Heart left ventricle (tissue), 16 donors: ENCODE results near the gene RGS10. TPM values are rescaled to one million over a fixed set of nuclear protein-coding genes. Genes with fewer than 3 reads are reported as not detected.

Source experiments
- ATAC-seq, 4 donors: fragments of 200-7000 bp; cut with Tn5 transposase; one replicate each; pipeline ENCODE4 v1.9.1; 2020 to 2022; ENCODE audit warnings: moderate library complexity in 4 of 4, mild to moderate bottlenecking in 3 of 4, moderate number of reproducible peaks in 1 of 4
- DNase-seq, 5 donors: peaks; one replicate each; pipeline ENCODE4 v3.0.0-alpha.2; 2020
- H3K27ac ChIP-seq, 12 donors: fragments of 200-600 bp; sonication (generic) in 4 of 12; one replicate each; pipeline versions ENCODE4 v1.5.0 to v1.8.0; 2016 to 2022; ENCODE audit warnings: mild to moderate bottlenecking in 2 of 12
- H3K27me3 ChIP-seq, 9 donors: fragments of 200-600 bp; sonication (generic) in 2 of 9; one replicate each; pipeline versions ENCODE4 v1.5.1 to v1.8.0; 2016 to 2022; ENCODE audit warnings: mild to moderate bottlenecking in 3 of 9
- H3K36me3 ChIP-seq, 9 donors: fragments of 200-600 bp; sonication (generic) in 2 of 9; one replicate each; pipeline versions ENCODE4 v1.5.0 to v1.8.0; 2018 to 2022; ENCODE audit warnings: mild to moderate bottlenecking in 2 of 9
- H3K4me1 ChIP-seq, 12 donors: fragments of 200-600 bp; sonication (generic) in 4 of 12; one replicate each; pipeline versions ENCODE4 v1.5.0 to v1.8.0; 2016 to 2022; ENCODE audit warnings: mild to moderate bottlenecking in 3 of 12
- H3K4me3 ChIP-seq, 12 donors: fragments of 200-600 bp; sonication (generic) in 4 of 12; one replicate each; pipeline versions ENCODE4 v1.5.0 to v1.8.0; 2017 to 2022; ENCODE audit warnings: mild to moderate bottlenecking in 9 of 12, moderate library complexity in 4 of 12
- H3K9me3 ChIP-seq, 12 donors: fragments of 200-600 bp; sonication (generic) in 4 of 12; one replicate each; pipeline versions ENCODE4 v1.5.0 to v1.8.0; 2016 to 2022; ENCODE audit warnings: mild to moderate bottlenecking in 1 of 12
- CTCF ChIP-seq, 12 donors: fragments of 200-600 bp; sonication (generic) in 4 of 12; IDR thresholded peaks; one replicate each; pipeline versions ENCODE4 v1.5.0 to v1.8.0; 2018 to 2022; ENCODE audit warnings: antibody characterized with exemption in 12 of 12, mild to moderate bottlenecking in 5 of 12
- POLR2A ChIP-seq, 2 donors: fragments of 450-650 bp; IDR thresholded peaks; one replicate each; pipeline ENCODE4 v1.6.1; 2017; ENCODE audit warnings: antibody characterized with exemption in 2 of 2, mild to moderate bottlenecking in 2 of 2, moderate library complexity in 2 of 2
- WGBS, 4 donors: extraction: QIAGEN DNeasy Blood & Tissue Kit in 2 of 4; methylation state at CpG; one replicate each; pipeline versions ENCODE4 v1.1.5 to v1.1.7; 2013 to 2018; 5-methylcytosine and 5-hydroxymethylcytosine counted together
- intact Hi-C, 10 donors: fragments of 100-400 bp; cut with DNase I; formaldehyde crosslinking; loops; one replicate each; pipeline versions ENCODE4 v1.11.1 to v1.14.2; 2022
- polyA plus RNA-seq, 2 donors: library from polyadenylated mRNA; stranded (reverse); fragments of 200-250 nt; gene quantifications; one replicate each; pipeline ENCODE4 v1.2.3, GENCODE V29; 2013
- total RNA-seq, 9 donors: library from RNA; depleted of rRNA in 2 of 9; stranded (reverse); fragments of >200 nt in 2 of 9; fragmentation: NEBNext Ultra II Directional in 3 of 9; extraction: Animal tissue kit (Norgen Biotek cat#: 25700) in 3 of 9; gene quantifications; one replicate each; pipeline versions ENCODE4 v1.1.0 to v1.2.4, GENCODE V29; 2016 to 2023
- donor health status: ischemic (EF 13 %, LVEDD 7.1; RV severe dilation, severe dysfunction).
- donor health status: healthy with polysubstance abuse.
- donor health status: DM: no; HTN: yes; CAD: no.
- donor health status: DM: no; HTN: no; CAD: no.
- donor health status: ischemic (EF 25% LVEDD 6.9; RV normal size, moderate dysfunction).
- donor health status: ischemic (EF 25% LVEDD 5.7; RV mildly dilated, moderate dysfunction).
- donor health status: healthy.
- donor health status: DM: yes; HTN: yes; CAD: no.
- donor health status: ischemic (EF 35%, LVEDD 5.7; RV mildly dilated, moderate dysfunction).
- donor health status: nonischemic (EF 11% LVEDD 7.7; RV severe dilation, severe dysfunction).
- donor health status: DM: yes; HTN: yes; CAD: no.
- donor health status: PGD.
- donor health status: ischemic (EF 29% LVEDD 5.4; RV normal size, mild dysfunction).
- donor health status: nonischemic (EF 23%, LVEDD 6.1; RV moderate dilation, normal function).

The RGS10 gene
- total and polyA plus RNA-seq, 11 donors: 1.6 to 25.2 (median 4.7) TPM

GRCh38 chr10:119493155-119493554 lies 49.4 kb downstream of the RGS10 start:
- 62 to 73% (median 65%) methylated on average over 10 to 11 of the region's 11 CpGs for WGBS, 4 donors
- H3K4me1 ChIP-seq: peaks cover 0 to 23% (median 8%) of the 10 kb centered on the region in 12 donors
- TF ChIP-seq POLR2A (IDR thresholded peaks at IDR 0.05): no peak
- no peak for TF ChIP-seq CTCF (IDR thresholded peaks at IDR 0.05)
- intact Hi-C loops: loop anchor here in 2 of 10 donors (5.0 kb wide), 2 partner anchors 291 to 301 kb away; no protein-coding TSS in a partner anchor
- H3K9me3 ChIP-seq: no peaks in the 10 kb centered on the region
- peak overlapping the region in 1 of 12 donors; percentile 43 for H3K27ac ChIP-seq
- ATAC-seq (no peak), DNase-seq (no peak)
- H3K4me3 ChIP-seq: no peak overlapping the region
- H3K27me3 ChIP-seq: no peaks in the 10 kb centered on the region
- no peaks in the 10 kb centered on the region for H3K36me3 ChIP-seq

GRCh38 chr10:119491966-119492757 lies 50.4 kb downstream of the RGS10 start:
- 70 to 79% (median 78%) methylated on average over 6 of the region's 6 CpGs for WGBS, 4 donors
- no peaks in the 10 kb centered on the region for H3K36me3 ChIP-seq
- H3K4me3 ChIP-seq: no peak overlapping the region
- intact Hi-C loops: loop anchor here in 2 of 10 donors (5.0 kb wide), 2 partner anchors 290 to 300 kb away; no protein-coding TSS in a partner anchor
- H3K27ac ChIP-seq: peak overlapping the region in 1 of 12 donors; percentile 1
- no peaks in the 10 kb centered on the region for H3K9me3 ChIP-seq
- no peaks in the 10 kb centered on the region for H3K27me3 ChIP-seq
- peaks cover 0 to 23% (median 8%) of the 10 kb centered on the region in 12 donors for H3K4me1 ChIP-seq
- no peak for TF ChIP-seq CTCF (IDR thresholded peaks at IDR 0.05)
- no peak for TF ChIP-seq POLR2A (IDR thresholded peaks at IDR 0.05)
- DNase-seq (no peak), ATAC-seq (no peak)

- Histone ChIP-seq H3K4me3 (peak overlapping the region in 6 of 12 donors; percentile 27 to 44 (median 36)), H3K27me3 (no peaks in the 10 kb centered on the region), H3K36me3 (no peaks in the 10 kb centered on the region), H3K4me1 (peaks cover 0 to 21% (median 8%) of the 10 kb centered on the region in 12 donors), H3K27ac (peak overlapping the region in 2 of 12 donors; percentile 10 to 52), H3K9me3 (no peaks in the 10 kb centered on the region)
- DNase-seq (no peak), ATAC-seq (no peak)
- 56 to 72% (median 60%) methylated on average over 5 of the region's 5 CpGs for WGBS, 4 donors
- intact Hi-C loops: loop anchor here in 6 of 10 donors (1.0 to 5.0 kb wide), 5 partner anchors 45 to 298 kb away; no protein-coding TSS in a partner anchor
- TF ChIP-seq CTCF (IDR thresholded peaks at IDR 0.05) (peak in 3 of 12 donors; percentile 1 to 24 (median 3)), POLR2A (IDR thresholded peaks at IDR 0.05) (no peak)
Measured at GRCh38 chr10:119489991-119490326, 52.6 kb downstream of the RGS10 start.

- WGBS, 4 donors: 85 to 89% (median 86%) methylated on average over 7 of the region's 7 CpGs
- ATAC-seq: no peak
- Histone ChIP-seq H3K4me3 (no peak overlapping the region), H3K27me3 (no peaks in the 10 kb centered on the region), H3K4me1 (peaks cover 0 to 10% (median 6%) of the 10 kb centered on the region in 12 donors), H3K27ac (no peak overlapping the region), H3K36me3 (no peaks in the 10 kb centered on the region), H3K9me3 (no peaks in the 10 kb centered on the region)
- TF ChIP-seq POLR2A (IDR thresholded peaks at IDR 0.05) (no peak), CTCF (IDR thresholded peaks at IDR 0.05) (no peak)
- DNase-seq: no peak
- intact Hi-C loops: loop anchor here in 4 of 10 donors (1.0 to 2.0 kb wide), 2 partner anchors 43 to 290 kb away; no protein-coding TSS in a partner anchor
Measured at GRCh38 chr10:119488675-119489074, 53.8 kb downstream of the RGS10 start.
